Measurements from ENCODE around the gene MAST4.

Gene MAST4

DNA sequence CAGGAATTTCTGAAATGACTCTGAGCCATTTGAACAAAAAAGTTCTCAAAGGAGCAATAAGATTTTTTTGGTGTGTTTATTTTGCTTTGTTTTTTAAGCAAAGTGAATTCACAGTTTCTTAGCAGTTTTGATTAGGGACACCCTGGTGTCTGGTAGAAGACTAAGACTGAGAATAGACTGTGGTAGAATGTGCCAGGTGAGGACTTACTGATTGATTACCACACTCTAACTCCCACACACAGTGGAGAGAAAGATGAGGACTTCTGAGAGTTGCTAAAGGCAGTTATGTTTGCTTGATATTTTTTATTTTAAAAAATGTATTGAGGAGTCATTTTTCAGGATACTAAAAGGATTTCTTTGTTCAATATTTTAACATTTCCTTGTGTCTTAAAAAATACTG is 425.3 kb downstream of the MAST4 start:
- no peak overlapping the region for H3K27ac ChIP-seq (replicated peaks)
- no peaks in the 10 kb centered on the region for H3K27me3 ChIP-seq (ENCODE audit: insufficient read depth, poor library complexity, severe bottlenecking)
- no peak overlapping the region for H3K4me3 ChIP-seq (replicated peaks; ENCODE audit: insufficient read depth, low read length)
- no peak for DNase-seq (ENCODE audit: low read depth in 1 of 2, low spot score in 1 of 2)
- no peak for TF ChIP-seq POLR2AphosphoS5 (IDR thresholded peaks at IDR 0.05; ENCODE audit: low read depth)
- TF ChIP-seq SPI1 (IDR thresholded peaks at IDR 0.05; ENCODE audit: borderline replicate concordance, low read depth): no peak
- no peak for TF ChIP-seq GABPA (IDR thresholded peaks at IDR 0.05; ENCODE audit: low read depth)
- no peak for TF ChIP-seq CTCF (IDR thresholded peaks at IDR 0.05; ENCODE audit: insufficient read depth, low read length)
- no peak for TF ChIP-seq REST (IDR thresholded peaks at IDR 0.05; ENCODE audit: insufficient replicate concordance, low read depth)

DNA sequence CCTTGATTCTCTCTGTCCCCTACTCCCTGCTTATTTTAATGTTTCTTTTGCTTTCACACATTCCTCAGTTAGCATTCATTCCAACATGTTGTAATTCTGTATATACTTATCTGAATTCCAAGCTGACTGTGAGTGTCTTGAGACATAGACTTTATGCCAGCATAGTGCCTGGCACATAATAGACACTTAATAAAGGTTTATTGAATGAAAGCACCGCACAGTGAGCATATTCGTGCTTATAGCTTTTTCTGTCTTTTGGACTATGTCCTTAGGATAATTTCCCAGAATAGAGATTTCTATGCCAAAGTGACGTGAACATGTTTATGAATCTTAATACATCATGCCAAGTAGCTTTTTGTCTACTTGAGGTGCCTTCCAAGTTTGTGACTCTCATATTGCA is 425.8 kb downstream of the MAST4 start:
- no peak for DNase-seq (ENCODE audit: low read depth in 1 of 2, low spot score in 1 of 2)
- H3K27ac ChIP-seq (replicated peaks): no peak overlapping the region
- TF ChIP-seq REST (IDR thresholded peaks at IDR 0.05; ENCODE audit: insufficient replicate concordance, low read depth) (no peak), POLR2AphosphoS5 (IDR thresholded peaks at IDR 0.05; ENCODE audit: low read depth) (no peak), GABPA (IDR thresholded peaks at IDR 0.05; ENCODE audit: low read depth) (no peak), CTCF (IDR thresholded peaks at IDR 0.05; ENCODE audit: insufficient read depth, low read length) (no peak), SPI1 (IDR thresholded peaks at IDR 0.05; ENCODE audit: borderline replicate concordance, low read depth) (no peak)
- H3K27me3 ChIP-seq (ENCODE audit: insufficient read depth, poor library complexity, severe bottlenecking): no peaks in the 10 kb centered on the region
- no peak overlapping the region for H3K4me3 ChIP-seq (replicated peaks; ENCODE audit: insufficient read depth, low read length)

DNA sequence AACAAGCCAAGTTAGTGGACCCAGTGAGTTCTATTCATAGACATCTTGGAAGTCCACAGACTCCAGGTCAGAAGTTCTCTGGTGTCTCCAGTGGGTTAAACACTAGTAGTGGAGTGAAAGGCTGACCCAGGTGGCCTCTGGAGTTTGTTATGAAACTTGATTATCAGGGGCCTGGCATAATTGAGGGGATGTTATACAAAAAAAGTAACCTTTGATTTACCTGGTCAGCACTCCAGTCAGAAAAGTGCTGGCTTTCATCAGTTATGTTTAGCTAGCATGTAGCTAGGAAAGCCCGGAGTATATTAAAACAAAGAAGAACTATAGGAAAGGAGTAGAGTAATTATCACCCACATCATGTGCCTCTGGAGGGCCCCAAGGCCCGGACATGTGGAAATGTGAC is 429.3 kb downstream of the MAST4 start:
- no peak for TF ChIP-seq REST (IDR thresholded peaks at IDR 0.05; ENCODE audit: insufficient replicate concordance, low read depth)
- no peak for TF ChIP-seq SPI1 (IDR thresholded peaks at IDR 0.05; ENCODE audit: borderline replicate concordance, low read depth)
- no peak for TF ChIP-seq GABPA (IDR thresholded peaks at IDR 0.05; ENCODE audit: low read depth)
- TF ChIP-seq POLR2AphosphoS5 (IDR thresholded peaks at IDR 0.05; ENCODE audit: low read depth): no peak
- no peak for TF ChIP-seq CTCF (IDR thresholded peaks at IDR 0.05; ENCODE audit: insufficient read depth, low read length)
- Histone ChIP-seq H3K27me3 (ENCODE audit: insufficient read depth, poor library complexity, severe bottlenecking) (no peaks in the 10 kb centered on the region), H3K27ac (replicated peaks) (no peak overlapping the region), H3K4me3 (replicated peaks; ENCODE audit: insufficient read depth, low read length) (no peak overlapping the region)
- no peak for DNase-seq (ENCODE audit: low read depth in 1 of 2, low spot score in 1 of 2)
